K562 (cell line): ENCODE data around the gene LOXL3. TPM values are rescaled to one million over a fixed set of nuclear protein-coding genes. Genes with fewer than 3 reads are reported as not detected.

Source experiments
- DEAF1 ChIP-seq: fragments of 450-650 bp; formaldehyde crosslinking; IDR thresholded peaks from 2 replicates; pipeline ENCODE4 v1.4.0; 2020; ENCODE audit warnings: mild to moderate bottlenecking, moderate library complexity
- EWSR1 ChIP-seq: fragments of 450-650 bp; IDR thresholded peaks from 2 replicates; pipeline ENCODE4 v1.6.1; 2018; ENCODE audit warnings: borderline replicate concordance, mild to moderate bottlenecking, low read depth, moderate library complexity; ENCODE audit not compliant: partially characterized antibody
- FOXA3 ChIP-seq, 2 experiments: fragments of 450-650 bp in 1 of 2; sonication (generic) in 1 of 2; formaldehyde crosslinking; IDR thresholded peaks in 1 of 2; conservative IDR thresholded peaks in 1 of 2; 2 replicates each; pipeline versions ENCODE4 v1.4.0 to v1.8.0; 2020 to 2022; ENCODE audit warnings: mild to moderate bottlenecking in 2 of 2, missing genetic modification reagents in 1 of 2
- ID3 ChIP-seq, 2 experiments: fragments of 250-450 bp in 1 of 2; fragments of 450-650 bp in 1 of 2; sonication (Bioruptor Pico) in 1 of 2; IDR thresholded peaks; 2 replicates each; pipeline versions ENCODE4 v1.6.1 to v1.8.0; 2016 to 2021; ENCODE audit warnings: mild to moderate bottlenecking in 2 of 2, moderate library complexity in 2 of 2, missing compliant biosample characterization in 1 of 2, missing genetic modification characterization in 1 of 2
- ILK ChIP-seq: fragments of 450-650 bp; IDR thresholded peaks from 2 replicates; pipeline ENCODE4 v1.6.1; 2016; ENCODE audit warnings: missing genetic modification characterization, low read depth, mild to moderate bottlenecking, missing compliant biosample characterization, moderate library complexity, borderline replicate concordance
- MAFK ChIP-seq: IDR thresholded peaks from 2 replicates; pipeline ENCODE4 v1.6.1; 2011; ENCODE audit warnings: low read length, improper control_type of control experiment
- MAZ ChIP-seq, 2 experiments: fragments of 450-650 bp in 1 of 2; sonication (generic) in 1 of 2; formaldehyde crosslinking; IDR thresholded peaks in 1 of 2; conservative IDR thresholded peaks in 1 of 2; 2 replicates each; pipeline versions ENCODE4 v1.4.0 to v1.5.0; 2020; ENCODE audit warnings: mild to moderate bottlenecking in 1 of 2, missing genetic modification reagents in 1 of 2
- NEUROD1 ChIP-seq: fragments of 150-350 bp; IDR thresholded peaks from 2 replicates; pipeline ENCODE4 v1.6.1; 2014; ENCODE audit warnings: borderline replicate concordance, low read length, low read depth; ENCODE audit not compliant: partially characterized antibody
- PML ChIP-seq: IDR thresholded peaks from 2 replicates; pipeline ENCODE4 v1.6.1; 2012; ENCODE audit warnings: low read length, inconsistent platforms
- YY1 ChIP-seq, 3 experiments: IDR thresholded peaks; 2 replicates each; pipeline ENCODE4 v1.6.1; 2011; ENCODE audit warnings: low read length in 2 of 3, mild to moderate bottlenecking in 2 of 3, moderate library complexity in 2 of 3, borderline replicate concordance in 1 of 3, control low read depth in 1 of 3, low read depth in 1 of 3; ENCODE audit not compliant: insufficient read depth in 3 of 3, insufficient replicate concordance in 2 of 3, control insufficient read depth in 1 of 3, insufficient read length in 1 of 3; ENCODE audit errors: extremely low read depth in 1 of 3
- ZNF174 ChIP-seq: fragments of 250-450 bp; sonication (Bioruptor Pico); IDR thresholded peaks from 2 replicates; pipeline ENCODE4 v1.4.0; 2020; ENCODE audit warnings: mild to moderate bottlenecking
- ZNF224 ChIP-seq: sonication (generic); formaldehyde crosslinking; IDR thresholded peaks from 2 replicates; pipeline ENCODE4 v1.8.0; 2022; ENCODE audit warnings: mild to moderate bottlenecking, missing genetic modification reagents
- ZNF24 ChIP-seq: fragments of 450-650 bp; IDR thresholded peaks from 2 replicates; pipeline ENCODE4 v1.6.1; 2016
- ZNF431 ChIP-seq: sonication (generic); formaldehyde crosslinking; IDR thresholded peaks from 2 replicates; pipeline ENCODE4 v1.8.0; 2022; ENCODE audit warnings: mild to moderate bottlenecking, missing genetic modification reagents
- polyA plus RNA-seq, 8 experiments: library from polyadenylated mRNA; depleted of rRNA in 4 of 8; stranded (reverse) in 5 of 8; unstranded in 3 of 8; fragments of >200 nt; fragmentation: Nextera tagmentation in 2 of 8; fragmentation: Illumina TruSeq in 1 of 8; extraction: Ambion mirVana in 2 of 8; extraction: Trizol in 1 of 8; gene quantifications; 2 replicates each; pipeline versions ENCODE4 v1.2.1 to v1.2.3, GENCODE V29; 2011 to 2014; ENCODE audit warnings: inconsistent platforms in 1 of 8, missing spikeins in 1 of 8
- total RNA-seq, 7 experiments: library from RNA; depleted of rRNA in 6 of 7; stranded (reverse); fragments of >200 nt in 6 of 7; fragmentation: Illumina TruSeq in 2 of 7; extraction: Trizol in 2 of 7; gene quantifications; 2 replicates each; pipeline versions ENCODE4 v1.2.1 to v1.2.3, GENCODE V29; 2011 to 2021; ENCODE audit warnings: low replicate concordance in 1 of 7
- TF ChIP-seq, protein P1 (sequence below): IDR thresholded peaks from 2 replicates; pipeline ENCODE4 v1.6.1; 2012; ENCODE audit warnings: low read depth, low read length, improper control_type of control experiment, borderline replicate concordance

The LOXL3 gene
- total and polyA plus RNA-seq, 9 of the 15 experiments (the other 6 are each of a cell fraction or from before 2014, with no cell fraction given), result 0.22 to 0.99 (median 0.31) TPM

- peak; percentile 87 to 97 for TF ChIP-seq MAZ (CRISPR knock-in tag; conservative IDR thresholded peaks at IDR 0.05 in 1 of 2, IDR thresholded peaks at IDR 0.05 in 1 of 2)
- no peak for TF ChIP-seq ILK (tag)
- no peak for TF ChIP-seq DEAF1 (CRISPR knock-in tag)
- TF ChIP-seq PML, result no peak
- no peak for TF ChIP-seq FOXA3 (CRISPR knock-in tag; conservative IDR thresholded peaks at IDR 0.05 in 1 of 2, IDR thresholded peaks at IDR 0.05 in 1 of 2)
- no peak for TF ChIP-seq EWSR1
- TF ChIP-seq ZNF431, result no peak
- TF ChIP-seq ZNF24, result no peak
- TF ChIP-seq YY1 (IDR thresholded peaks at IDR 0.05; ENCODE audit: borderline replicate concordance in 1 of 3, control insufficient read depth in 1 of 3, extremely low read depth in 1 of 3, insufficient read depth in 3 of 3, insufficient read length in 1 of 3, insufficient replicate concordance in 2 of 3, low read depth in 1 of 3, low read length in 2 of 3), result peak; percentile 22 to 77 (median 67)
- TF ChIP-seq ID3 (CRISPR knock-in tag; IDR thresholded peaks at IDR 0.05), result no peak
- TF ChIP-seq ID3 (tag; IDR thresholded peaks at IDR 0.05), result peak; percentile 66; the same call in 1 of the 2 replicates
- no peak for TF ChIP-seq ZNF224 (CRISPR knock-in tag)
- no peak for TF ChIP-seq NEUROD1
- no peak for TF ChIP-seq ZNF174 (CRISPR knock-in tag)
- peak; percentile 99 for TF ChIP-seq MAFK
- TF ChIP-seq, protein P1, sequence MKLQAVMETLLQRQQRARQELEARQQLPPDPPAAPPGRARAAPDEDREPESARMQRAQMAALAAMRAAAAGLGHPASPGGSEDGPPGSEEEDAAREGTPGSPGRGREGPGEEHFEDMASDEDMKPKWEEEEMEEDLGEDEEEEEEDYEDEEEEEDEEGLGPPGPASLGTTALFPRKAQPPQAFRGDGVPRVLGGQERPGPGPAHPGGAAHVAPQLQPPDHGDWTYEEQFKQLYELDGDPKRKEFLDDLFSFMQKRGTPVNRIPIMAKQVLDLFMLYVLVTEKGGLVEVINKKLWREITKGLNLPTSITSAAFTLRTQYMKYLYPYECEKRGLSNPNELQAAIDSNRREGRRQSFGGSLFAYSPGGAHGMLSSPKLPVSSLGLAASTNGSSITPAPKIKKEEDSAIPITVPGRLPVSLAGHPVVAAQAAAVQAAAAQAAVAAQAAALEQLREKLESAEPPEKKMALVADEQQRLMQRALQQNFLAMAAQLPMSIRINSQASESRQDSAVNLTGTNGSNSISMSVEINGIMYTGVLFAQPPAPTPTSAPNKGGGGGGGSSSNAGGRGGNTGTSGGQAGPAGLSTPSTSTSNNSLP, result no peak
Observed at GRCh38 chr2:74553892-74554819, at the start of gene LOXL3, which contains the start of gene DOK1 (continued).
